NCI-H446 treated with DMSO at 0.1 percent for 48 hours (cell line): Measurements from ENCODE around the gene MYH16.
"Not testable (repeated sequence)": the region's sequence is repeated elsewhere in the genome, so short reads cannot be mapped to it uniquely, and the experiment has no call there.

Experiments
- DNase-seq: peaks from one replicate; lab custom pipeline; 2025; lab: John Stamatoyannopoulos, UW

The MYH16 gene

DNA sequence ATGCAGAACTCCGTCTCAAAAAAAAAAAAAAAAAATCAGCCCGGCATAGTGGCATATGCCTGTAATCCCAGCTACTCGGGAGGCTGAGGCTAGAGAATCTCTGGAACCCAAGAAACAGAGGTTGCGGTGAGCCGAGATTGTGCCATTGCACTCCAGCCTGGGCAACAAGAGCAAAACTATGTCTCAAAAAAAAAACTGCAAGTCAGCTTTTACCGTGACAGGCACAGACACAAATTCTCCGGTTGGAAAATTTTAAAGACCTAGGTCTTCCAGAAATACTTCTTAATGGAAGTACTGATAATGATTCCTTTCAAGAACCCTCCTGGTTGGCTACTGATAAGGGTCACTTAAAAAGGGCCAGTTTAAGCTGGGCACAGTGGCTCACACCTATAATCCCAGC, 82.5 kb downstream of the MYH16 start:
- DNase-seq, result no peak

DNA sequence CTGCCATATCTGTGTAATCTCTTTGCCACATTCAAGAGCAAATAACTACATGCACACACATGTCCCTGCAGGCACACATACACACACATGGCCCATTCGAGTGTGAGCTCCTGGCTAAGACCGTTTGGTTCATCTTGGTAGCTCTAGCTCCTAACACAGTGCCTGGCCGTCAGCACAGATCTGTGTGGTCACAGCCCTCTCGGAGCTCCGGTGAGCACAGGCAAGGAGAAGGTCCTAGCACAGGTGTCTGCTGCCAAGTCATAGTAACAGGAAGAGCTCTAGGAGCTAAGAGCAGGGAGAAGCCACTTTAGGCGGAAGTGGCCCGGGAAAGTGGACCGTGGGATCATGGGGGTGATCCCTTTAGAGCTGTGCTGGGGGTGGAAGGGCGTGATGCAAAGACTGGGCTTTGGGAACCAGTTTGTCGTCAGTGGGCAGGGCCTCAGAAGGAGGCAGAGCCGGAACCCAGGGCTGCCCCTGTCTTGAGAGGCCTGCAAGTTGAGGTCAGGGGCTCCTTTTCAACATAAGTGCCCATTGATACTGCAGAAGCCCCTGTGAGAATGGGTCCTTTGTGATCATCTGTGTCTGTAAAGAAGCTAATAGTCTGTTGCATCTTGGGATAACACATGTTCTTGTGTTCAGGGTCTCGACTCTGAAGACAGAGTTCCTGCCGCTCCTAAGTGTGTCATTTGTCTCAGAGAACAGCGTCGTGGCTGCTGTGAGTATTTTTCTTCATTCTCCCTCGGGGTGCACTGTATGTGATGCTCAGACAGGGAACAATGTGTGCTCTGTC, 85.3 kb downstream of the MYH16 start:
- DNase-seq, result no peak

DNA sequence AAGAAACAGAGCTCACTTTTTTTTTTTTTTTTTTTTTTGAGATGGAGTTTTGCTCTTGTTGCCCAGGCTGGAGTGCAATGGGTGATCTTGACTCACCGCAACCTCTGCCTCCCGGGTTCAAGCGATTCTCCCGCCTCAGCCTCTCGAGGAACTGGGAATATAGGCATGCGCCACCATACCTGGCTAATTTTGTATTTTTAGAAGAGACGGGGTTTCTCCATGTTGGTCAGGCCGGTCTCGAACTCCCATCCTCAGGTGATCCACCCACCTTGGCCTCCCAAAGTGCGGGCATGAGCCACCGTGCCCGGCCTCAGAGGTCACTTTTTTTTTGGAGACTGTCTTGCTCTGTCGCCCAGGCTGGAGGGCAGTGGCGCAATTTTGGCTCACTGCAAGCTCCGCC, 85.9 kb downstream of the MYH16 start:
- DNase-seq, result not testable (repeated sequence)

DNA sequence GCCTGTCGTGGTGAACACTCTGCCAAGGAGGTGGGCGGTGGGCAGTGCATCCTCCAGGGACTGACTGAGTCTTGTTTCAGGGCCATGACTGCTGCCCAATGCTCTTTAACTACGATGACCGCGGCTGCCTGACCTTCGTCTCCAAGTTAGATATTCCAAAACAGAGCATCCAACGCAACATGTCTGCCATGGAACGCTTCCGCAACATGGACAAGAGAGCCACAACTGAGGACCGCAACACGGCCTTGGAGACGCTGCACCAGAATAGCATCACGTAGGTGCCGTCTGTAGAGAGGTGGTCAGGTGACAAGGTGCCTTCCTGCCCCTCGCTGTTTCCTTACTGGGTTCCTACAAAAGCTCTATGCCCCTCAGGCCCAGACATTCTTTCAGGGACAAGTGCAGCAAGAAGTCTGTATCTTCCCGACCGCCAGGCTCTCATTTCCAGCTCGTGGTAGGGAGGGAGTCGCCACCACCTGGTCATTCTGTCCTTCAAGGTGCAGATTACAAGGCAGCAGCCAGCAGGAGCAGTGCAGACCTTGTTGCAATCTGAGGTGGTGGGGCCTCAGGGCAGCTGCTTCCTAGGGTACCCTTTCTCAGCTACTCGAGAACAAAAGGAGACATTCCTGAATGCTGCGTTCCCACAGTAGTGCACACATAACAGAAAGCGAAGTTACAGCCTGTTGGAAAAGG, 87.0 kb downstream of the MYH16 start:
- DNase-seq, result no peak
